Measurements from ENCODE around the gene JPT2. TPM values are rescaled to one million over a fixed set of nuclear protein-coding genes. Genes with fewer than 3 reads are reported as not detected.

Gene JPT2
- total RNA-seq, 1 experiment from 2014 or later = 113 TPM

DNA sequence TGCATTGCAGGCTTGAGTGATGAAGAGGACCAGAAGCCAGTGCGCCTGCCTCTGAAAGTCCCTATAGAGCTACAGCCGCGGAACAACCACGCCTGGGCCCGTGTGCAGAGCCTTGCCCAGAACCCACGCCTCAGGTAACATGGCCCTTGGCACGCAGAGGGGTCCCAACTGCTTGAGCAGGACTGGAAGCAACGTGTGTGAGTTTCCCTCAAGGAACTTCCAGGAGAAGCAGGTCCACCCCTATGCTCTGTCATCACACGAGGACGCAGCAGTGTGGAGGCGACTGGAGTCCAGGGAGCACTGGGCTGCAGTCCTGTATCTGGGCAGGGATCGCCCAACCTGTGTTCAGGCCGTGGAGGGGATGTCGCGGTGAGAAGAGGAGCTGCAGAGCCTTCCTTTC is 25.1 kb upstream of the JPT2 start:
- no peaks in the 10 kb centered on the region for H3K27me3 ChIP-seq (ENCODE audit: insufficient read depth, low read length)
- H3K9me2 ChIP-seq (ENCODE audit: insufficient read depth) = no peaks in the 10 kb centered on the region
- H2AFZ ChIP-seq (ENCODE audit: low read depth, low read length, poor library complexity, severe bottlenecking) = no peak overlapping the region
- H3K27ac ChIP-seq (ENCODE audit: low read depth, low read length) = no peak overlapping the region
- ChIA-PET POLR2A (no interaction called here), CTCF (no interaction called here), RAD21 (ENCODE audit: low non-redundant PET in 1 of 2, low total read pairs in 2 of 2, uncharacterized antibody in 2 of 2, unreplicated experiment in 2 of 2) (no interaction called here)
- peaks cover 8 to 26% of the 10 kb centered on the region in 2 experiments; a peak in 3 of 4 replicates for H3K36me3 ChIP-seq (ENCODE audit: control insufficient read depth in 1 of 2, insufficient read depth in 2 of 2, low read length in 2 of 2)
- H4K20me1 ChIP-seq (ENCODE audit: insufficient read depth) = no peaks in the 10 kb centered on the region; the same call in 1 of the 2 replicates
- no TSS peak for BruUV-seq (replicated peaks)
- no peaks in the 10 kb centered on the region for H3K9me3 ChIP-seq (ENCODE audit: control insufficient read depth in 1 of 2, insufficient read depth in 1 of 2, low read depth in 1 of 2, low read length in 2 of 2)
- no peak overlapping the region for H3K4me3 ChIP-seq (replicated peaks in 1 of 2; ENCODE audit: low read depth in 1 of 2, low read length in 2 of 2)
- ATAC-seq (no peak), DNase-seq (ENCODE audit: low read depth, low spot score) (no peak)
- intact Hi-C loops (cut with micrococcal nuclease) = no loop called here
- peaks cover 8% of the 10 kb centered on the region; the same call in 1 of the 2 replicates for H3K79me2 ChIP-seq (ENCODE audit: insufficient read depth, low read length)
- H3K9ac ChIP-seq (ENCODE audit: low read length) = no peak overlapping the region
- H3K4me2 ChIP-seq (ENCODE audit: low read length) = no peak overlapping the region
- no peaks in the 10 kb centered on the region for H3K4me1 ChIP-seq (ENCODE audit: control insufficient read depth in 1 of 2, insufficient read depth in 2 of 2, low read length in 2 of 2)
- TF ChIP-seq, protein P1, sequence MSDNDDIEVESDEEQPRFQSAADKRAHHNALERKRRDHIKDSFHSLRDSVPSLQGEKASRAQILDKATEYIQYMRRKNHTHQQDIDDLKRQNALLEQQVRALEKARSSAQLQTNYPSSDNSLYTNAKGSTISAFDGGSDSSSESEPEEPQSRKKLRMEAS (IDR thresholded peaks at IDR 0.05) = no peak
- TF ChIP-seq, protein P2, sequence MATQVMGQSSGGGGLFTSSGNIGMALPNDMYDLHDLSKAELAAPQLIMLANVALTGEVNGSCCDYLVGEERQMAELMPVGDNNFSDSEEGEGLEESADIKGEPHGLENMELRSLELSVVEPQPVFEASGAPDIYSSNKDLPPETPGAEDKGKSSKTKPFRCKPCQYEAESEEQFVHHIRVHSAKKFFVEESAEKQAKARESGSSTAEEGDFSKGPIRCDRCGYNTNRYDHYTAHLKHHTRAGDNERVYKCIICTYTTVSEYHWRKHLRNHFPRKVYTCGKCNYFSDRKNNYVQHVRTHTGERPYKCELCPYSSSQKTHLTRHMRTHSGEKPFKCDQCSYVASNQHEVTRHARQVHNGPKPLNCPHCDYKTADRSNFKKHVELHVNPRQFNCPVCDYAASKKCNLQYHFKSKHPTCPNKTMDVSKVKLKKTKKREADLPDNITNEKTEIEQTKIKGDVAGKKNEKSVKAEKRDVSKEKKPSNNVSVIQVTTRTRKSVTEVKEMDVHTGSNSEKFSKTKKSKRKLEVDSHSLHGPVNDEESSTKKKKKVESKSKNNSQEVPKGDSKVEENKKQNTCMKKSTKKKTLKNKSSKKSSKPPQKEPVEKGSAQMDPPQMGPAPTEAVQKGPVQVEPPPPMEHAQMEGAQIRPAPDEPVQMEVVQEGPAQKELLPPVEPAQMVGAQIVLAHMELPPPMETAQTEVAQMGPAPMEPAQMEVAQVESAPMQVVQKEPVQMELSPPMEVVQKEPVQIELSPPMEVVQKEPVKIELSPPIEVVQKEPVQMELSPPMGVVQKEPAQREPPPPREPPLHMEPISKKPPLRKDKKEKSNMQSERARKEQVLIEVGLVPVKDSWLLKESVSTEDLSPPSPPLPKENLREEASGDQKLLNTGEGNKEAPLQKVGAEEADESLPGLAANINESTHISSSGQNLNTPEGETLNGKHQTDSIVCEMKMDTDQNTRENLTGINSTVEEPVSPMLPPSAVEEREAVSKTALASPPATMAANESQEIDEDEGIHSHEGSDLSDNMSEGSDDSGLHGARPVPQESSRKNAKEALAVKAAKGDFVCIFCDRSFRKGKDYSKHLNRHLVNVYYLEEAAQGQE (IDR thresholded peaks at IDR 0.05; ENCODE audit: low read depth) = no peak
- TF ChIP-seq SRF (IDR thresholded peaks at IDR 0.05; ENCODE audit: low read depth) = no peak

DNA sequence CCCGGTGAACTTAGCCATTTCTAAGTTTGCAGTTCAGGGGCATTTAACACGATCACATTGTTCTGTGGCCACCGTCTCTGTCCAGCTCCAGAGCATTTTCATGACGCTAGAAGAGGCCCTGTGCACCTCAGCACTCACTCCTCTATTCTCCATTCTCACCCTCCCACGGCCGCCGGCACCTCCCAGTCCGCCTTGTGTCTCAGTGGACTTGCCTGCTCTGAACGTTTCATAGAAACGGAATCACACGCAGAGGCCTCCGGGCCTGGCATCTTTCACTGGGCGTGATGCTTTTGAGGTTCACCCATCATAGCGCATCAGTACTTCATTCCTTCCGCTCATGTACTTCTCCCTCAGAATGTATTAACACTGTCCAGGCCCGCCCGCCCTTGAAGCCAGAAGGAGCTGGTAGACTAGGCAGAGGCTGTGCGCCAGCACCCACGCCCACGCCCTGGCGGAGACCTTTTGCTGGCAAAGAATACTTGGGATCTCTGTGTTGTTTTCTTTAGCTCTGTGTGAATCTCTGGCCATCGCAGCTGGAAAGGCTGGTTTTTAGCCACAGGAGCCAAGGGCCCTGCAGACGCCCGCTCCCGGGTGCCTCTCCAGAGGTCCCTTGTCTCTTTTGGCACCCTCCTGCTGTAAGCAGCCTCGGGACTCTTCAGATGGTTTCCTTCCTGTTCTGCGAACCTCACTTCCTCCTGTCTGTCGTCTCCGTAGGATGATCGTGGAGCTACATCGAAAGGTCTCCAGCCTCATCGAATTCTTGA is 23.4 kb upstream of the JPT2 start:
- Histone ChIP-seq H3K36me3 (ENCODE audit: control insufficient read depth in 1 of 2, insufficient read depth in 2 of 2, low read length in 2 of 2) (peaks cover 8 to 28% of the 10 kb centered on the region in 2 experiments; a peak in 3 of 4 replicates), H3K4me2 (ENCODE audit: low read length) (no peak overlapping the region), H3K79me2 (ENCODE audit: insufficient read depth, low read length) (0 out of 2 replicates have a peak, but pooled peaks cover 2% of the 10 kb centered on the region), H3K4me3 (replicated peaks in 1 of 2; ENCODE audit: low read depth in 1 of 2, low read length in 2 of 2) (no peak overlapping the region), H3K9me3 (ENCODE audit: control insufficient read depth in 1 of 2, insufficient read depth in 1 of 2, low read depth in 1 of 2, low read length in 2 of 2) (no peaks in the 10 kb centered on the region), H3K9me2 (ENCODE audit: insufficient read depth) (no peaks in the 10 kb centered on the region), H2AFZ (ENCODE audit: low read depth, low read length, poor library complexity, severe bottlenecking) (no peak overlapping the region), H3K4me1 (ENCODE audit: control insufficient read depth in 1 of 2, insufficient read depth in 2 of 2, low read length in 2 of 2) (no peaks in the 10 kb centered on the region), H3K9ac (ENCODE audit: low read length) (no peak overlapping the region), H3K27me3 (ENCODE audit: insufficient read depth, low read length) (no peaks in the 10 kb centered on the region), H3K27ac (ENCODE audit: low read depth, low read length) (no peak overlapping the region), H4K20me1 (ENCODE audit: insufficient read depth) (no peaks in the 10 kb centered on the region; the same call in 1 of the 2 replicates)
- ATAC-seq (no peak), DNase-seq (ENCODE audit: low read depth, low spot score) (no peak)
- BruUV-seq (replicated peaks) = no TSS peak
- intact Hi-C loops (cut with micrococcal nuclease) = no loop called here
- ChIA-PET CTCF (no interaction called here), POLR2A (no interaction called here), RAD21 (ENCODE audit: low non-redundant PET in 1 of 2, low total read pairs in 2 of 2, uncharacterized antibody in 2 of 2, unreplicated experiment in 2 of 2) (interaction anchor here in 1 of 2 experiments (0.7 kb wide), 1 partner anchor 121 kb away, joined by 3 read pairs; the partner anchor contains the start of gene TMEM204)
- TF ChIP-seq ZFX (IDR thresholded peaks at IDR 0.05) = no peak
- no peak for TF ChIP-seq TCF7L2 (IDR thresholded peaks at IDR 0.05; ENCODE audit: borderline replicate concordance, extremely low read depth, insufficient read depth, insufficient read length)
- TF ChIP-seq, protein P3, sequence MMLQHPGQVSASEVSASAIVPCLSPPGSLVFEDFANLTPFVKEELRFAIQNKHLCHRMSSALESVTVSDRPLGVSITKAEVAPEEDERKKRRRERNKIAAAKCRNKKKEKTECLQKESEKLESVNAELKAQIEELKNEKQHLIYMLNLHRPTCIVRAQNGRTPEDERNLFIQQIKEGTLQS (IDR thresholded peaks at IDR 0.05) = no peak
- TF ChIP-seq SIN3A (IDR thresholded peaks at IDR 0.05; ENCODE audit: low read depth) = no peak
- TF ChIP-seq YY1 (IDR thresholded peaks at IDR 0.05; ENCODE audit: extremely low read depth, insufficient replicate concordance, low read depth, low read length) = no peak
- no peak for TF ChIP-seq RAD21 (IDR thresholded peaks at IDR 0.05; ENCODE audit: low read depth)
- no peak for TF ChIP-seq FOSL1 (IDR thresholded peaks at IDR 0.05; ENCODE audit: low read depth)
- no peak for TF ChIP-seq CEBPB (IDR thresholded peaks at IDR 0.05; ENCODE audit: low read depth)
- no peak for TF ChIP-seq ZNF274 (IDR thresholded peaks at IDR 0.05; ENCODE audit: low read depth, low read length)

All from HCT116 (cell line).